ENCODE results near the gene THOP1.

THOP1 gene

DNA sequence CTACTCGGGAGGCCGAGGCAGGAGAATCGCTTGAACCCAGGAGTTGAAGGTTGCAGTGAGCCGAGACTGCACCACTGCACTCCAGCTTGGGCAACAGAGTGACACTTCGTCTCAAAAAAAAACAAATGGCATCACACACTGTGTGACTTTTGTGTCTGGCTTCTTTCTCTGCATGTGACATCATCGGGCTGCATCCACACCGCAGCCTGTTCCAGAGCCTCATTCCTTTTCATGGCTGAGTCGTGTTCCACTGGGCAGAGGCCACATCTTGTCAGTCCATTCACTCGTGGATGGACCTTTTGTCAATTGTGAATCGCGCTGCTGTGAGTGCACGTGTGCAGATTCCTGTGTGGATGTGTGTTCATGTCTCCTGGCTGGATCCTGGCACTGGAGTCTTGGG, 8.3 kb downstream of the THOP1 start:
- Histone ChIP-seq H3F3A (ENCODE audit: insufficient read depth, low read length) (no peaks in the 10 kb centered on the region), H3K27ac (ENCODE audit: low read depth, low read length, poor library complexity, severe bottlenecking) (no peak overlapping the region), H3K36me3 (ENCODE audit: insufficient read depth, low read length) (peaks cover 85% of the 10 kb centered on the region), H3K4me2 (ENCODE audit: low read length) (no peak overlapping the region), H3K79me2 (ENCODE audit: insufficient read depth, low read length) (peaks cover 3% of the 10 kb centered on the region; the same call in 1 of the 2 replicates), H3K9me2 (ENCODE audit: low read depth, low read length) (no peaks in the 10 kb centered on the region), H3K4me1 (ENCODE audit: insufficient read depth, low read length, severe bottlenecking) (peaks cover 9% of the 10 kb centered on the region), H4K20me1 (ENCODE audit: insufficient read depth, low read length) (no peaks in the 10 kb centered on the region), H3K9me3 (ENCODE audit: low read length) (no peaks in the 10 kb centered on the region), H3K9ac (ENCODE audit: low read length) (no peak overlapping the region), H3K4me3 (ENCODE audit: low read depth, low read length, poor library complexity, severe bottlenecking) (no peak overlapping the region), H2AFZ (ENCODE audit: low read length) (no peak overlapping the region), H3K27me3 (ENCODE audit: insufficient read depth, low read length) (no peaks in the 10 kb centered on the region)
- TF ChIP-seq, protein P1, sequence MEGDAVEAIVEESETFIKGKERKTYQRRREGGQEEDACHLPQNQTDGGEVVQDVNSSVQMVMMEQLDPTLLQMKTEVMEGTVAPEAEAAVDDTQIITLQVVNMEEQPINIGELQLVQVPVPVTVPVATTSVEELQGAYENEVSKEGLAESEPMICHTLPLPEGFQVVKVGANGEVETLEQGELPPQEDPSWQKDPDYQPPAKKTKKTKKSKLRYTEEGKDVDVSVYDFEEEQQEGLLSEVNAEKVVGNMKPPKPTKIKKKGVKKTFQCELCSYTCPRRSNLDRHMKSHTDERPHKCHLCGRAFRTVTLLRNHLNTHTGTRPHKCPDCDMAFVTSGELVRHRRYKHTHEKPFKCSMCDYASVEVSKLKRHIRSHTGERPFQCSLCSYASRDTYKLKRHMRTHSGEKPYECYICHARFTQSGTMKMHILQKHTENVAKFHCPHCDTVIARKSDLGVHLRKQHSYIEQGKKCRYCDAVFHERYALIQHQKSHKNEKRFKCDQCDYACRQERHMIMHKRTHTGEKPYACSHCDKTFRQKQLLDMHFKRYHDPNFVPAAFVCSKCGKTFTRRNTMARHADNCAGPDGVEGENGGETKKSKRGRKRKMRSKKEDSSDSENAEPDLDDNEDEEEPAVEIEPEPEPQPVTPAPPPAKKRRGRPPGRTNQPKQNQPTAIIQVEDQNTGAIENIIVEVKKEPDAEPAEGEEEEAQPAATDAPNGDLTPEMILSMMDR (IDR thresholded peaks at IDR 0.05; ENCODE audit: low read length): no peak
- TF ChIP-seq EZH2 (IDR thresholded peaks at IDR 0.05; ENCODE audit: borderline replicate concordance, low read length): no peak

- H3K4me2 ChIP-seq (ENCODE audit: low read length): no peak overlapping the region
- H2AFZ ChIP-seq (ENCODE audit: low read length): no peak overlapping the region
- H3K36me3 ChIP-seq (ENCODE audit: insufficient read depth, low read length): peaks cover 93% of the 10 kb centered on the region
- H3K9me2 ChIP-seq (ENCODE audit: low read depth, low read length): no peaks in the 10 kb centered on the region
- no peaks in the 10 kb centered on the region for H3F3A ChIP-seq (ENCODE audit: insufficient read depth, low read length)
- no peak overlapping the region for H3K4me3 ChIP-seq (ENCODE audit: low read depth, low read length, poor library complexity, severe bottlenecking)
- no peaks in the 10 kb centered on the region for H4K20me1 ChIP-seq (ENCODE audit: insufficient read depth, low read length)
- no peak overlapping the region for H3K9ac ChIP-seq (ENCODE audit: low read length)
- H3K4me1 ChIP-seq (ENCODE audit: insufficient read depth, low read length, severe bottlenecking): no peaks in the 10 kb centered on the region
- no peak for TF ChIP-seq EZH2 (IDR thresholded peaks at IDR 0.05; ENCODE audit: borderline replicate concordance, low read length)
- TF ChIP-seq, protein P1 (IDR thresholded peaks at IDR 0.05; ENCODE audit: low read length): no peak
- H3K79me2 ChIP-seq (ENCODE audit: insufficient read depth, low read length): no peaks in the 10 kb centered on the region
- H3K27ac ChIP-seq (ENCODE audit: low read depth, low read length, poor library complexity, severe bottlenecking): no peak overlapping the region
- H3K27me3 ChIP-seq (ENCODE audit: insufficient read depth, low read length): no peaks in the 10 kb centered on the region
- H3K9me3 ChIP-seq (ENCODE audit: low read length): no peaks in the 10 kb centered on the region
Observed at GRCh38 chr19:2795827-2796658, 10.7 kb downstream of the THOP1 start.

GRCh38 chr19:2796659-2797266, 11.5 kb downstream of the THOP1 start:
- Histone ChIP-seq H3K27ac (ENCODE audit: low read depth, low read length, poor library complexity, severe bottlenecking) (no peak overlapping the region), H3F3A (ENCODE audit: insufficient read depth, low read length) (no peaks in the 10 kb centered on the region), H3K4me1 (ENCODE audit: insufficient read depth, low read length, severe bottlenecking) (no peaks in the 10 kb centered on the region), H2AFZ (ENCODE audit: low read length) (no peak overlapping the region), H3K4me3 (ENCODE audit: low read depth, low read length, poor library complexity, severe bottlenecking) (no peak overlapping the region), H3K4me2 (ENCODE audit: low read length) (no peak overlapping the region), H3K27me3 (ENCODE audit: insufficient read depth, low read length) (no peaks in the 10 kb centered on the region), H3K9ac (ENCODE audit: low read length) (no peak overlapping the region), H3K79me2 (ENCODE audit: insufficient read depth, low read length) (no peaks in the 10 kb centered on the region), H3K36me3 (ENCODE audit: insufficient read depth, low read length) (peaks cover 93% of the 10 kb centered on the region), H3K9me2 (ENCODE audit: low read depth, low read length) (no peaks in the 10 kb centered on the region), H4K20me1 (ENCODE audit: insufficient read depth, low read length) (no peaks in the 10 kb centered on the region), H3K9me3 (ENCODE audit: low read length) (no peaks in the 10 kb centered on the region)
- TF ChIP-seq, protein P1 (IDR thresholded peaks at IDR 0.05; ENCODE audit: low read length): no peak
- no peak for TF ChIP-seq EZH2 (IDR thresholded peaks at IDR 0.05; ENCODE audit: borderline replicate concordance, low read length)
